B cell (primary cell): ENCODE measurements around the gene UHMK1. TPM values are rescaled to one million over a fixed set of nuclear protein-coding genes. Genes with fewer than 3 reads are reported as not detected.

Source experiments
- ATAC-seq: fragments of 200-7000 bp; cut with Tn5 transposase; one replicate; pipeline ENCODE4 v1.10.0; 2021; ENCODE audit warnings: low read depth, mild to moderate bottlenecking, moderate number of reproducible peaks, moderate library complexity
- CTCF ChIA-PET: fragments of 350-600 bp; sonication (Branson Sonifier 250); formaldehyde crosslinking; loops from one replicate; lab custom pipeline; 2021; ENCODE audit warnings: antibody characterized with exemption, inconsistent platforms; lab: Charles Lee
- POLR2A ChIA-PET: fragments of 350-600 bp; sonication (Branson Sonifier 250); formaldehyde crosslinking; loops from one replicate; lab custom pipeline; 2021; ENCODE audit warnings: antibody characterized with exemption; lab: Charles Lee
- DNase-seq: peaks from one replicate; pipeline ENCODE4 v3.0.0; 2013
- H2AFZ ChIP-seq: 2 replicates; pipeline ENCODE4 v1.6.1; 2012; ENCODE audit warnings: mild to moderate bottlenecking, low read depth, low read length; ENCODE audit not compliant: insufficient read depth, poor library complexity, severe bottlenecking
- H3K27ac ChIP-seq, 2 donors: 1 replicate in 1 of 2; 2 replicates in 1 of 2; pipeline ENCODE4 v1.5.1; 2012 to 2013; ENCODE audit warnings: low read length in 2 of 2, mild to moderate bottlenecking in 2 of 2, moderate library complexity in 1 of 2
- H3K27me3 ChIP-seq, 4 experiments: fragments of 200-600 bp in 1 of 4; sonication (generic) in 1 of 4; replicated peaks in 1 of 4; 1 replicate in 2 of 4; 2 replicates in 2 of 4; pipeline versions ENCODE4 v1.6.1 to v1.7.0; 2013 to 2016; ENCODE audit warnings: low read length in 3 of 4, mild to moderate bottlenecking in 2 of 4, mixed read lengths in 1 of 4, moderate library complexity in 1 of 4; ENCODE audit not compliant: insufficient read depth in 4 of 4, control insufficient read depth in 3 of 4; ENCODE audit errors: control extremely low read depth in 1 of 4
- H3K36me3 ChIP-seq, 2 experiments: replicated peaks in 1 of 2; 1 replicate in 1 of 2; 2 replicates in 1 of 2; pipeline versions ENCODE4 v1.6.1 to v1.7.1; 2013; ENCODE audit warnings: low read length in 1 of 2; ENCODE audit not compliant: insufficient read depth in 2 of 2, control insufficient read depth in 1 of 2; ENCODE audit errors: control extremely low read depth in 1 of 2, extremely low read depth in 1 of 2
- H3K4me1 ChIP-seq, 2 donors: fragments of 200-600 bp in 1 of 2; sonication (generic) in 1 of 2; 1 replicate in 1 of 2; 2 replicates in 1 of 2; pipeline versions ENCODE4 v1.5.1 to v1.6.1; 2013 to 2017; ENCODE audit warnings: low read length in 2 of 2; ENCODE audit not compliant: control insufficient read depth in 2 of 2, insufficient read depth in 2 of 2
- H3K4me2 ChIP-seq: replicated peaks from 2 replicates; pipeline ENCODE3; 2012; ENCODE audit warnings: mild to moderate bottlenecking, low read depth, low read length; ENCODE audit not compliant: poor library complexity, severe bottlenecking
- H3K4me3 ChIP-seq, 5 experiments: fragments of 200-600 bp in 1 of 5; sonication (generic) in 1 of 5; 1 replicate in 3 of 5; 2 replicates in 2 of 5; pipeline versions ENCODE4 v1.5.1 to v1.7.0; 2011 to 2016; ENCODE audit warnings: low read length in 4 of 5, mild to moderate bottlenecking in 4 of 5, low read depth in 2 of 5, control low read depth in 1 of 5, moderate library complexity in 1 of 5; ENCODE audit not compliant: insufficient read depth in 1 of 5; ENCODE audit errors: control extremely low read depth in 1 of 5, extremely low read depth in 1 of 5
- H3K79me2 ChIP-seq: fragments of 200-600 bp; sonication (generic); one replicate; pipeline ENCODE4 v1.6.0; 2016; ENCODE audit warnings: low read length; ENCODE audit not compliant: control insufficient read depth, insufficient read depth
- H3K9ac ChIP-seq: fragments of 200-600 bp; sonication (generic); 2 replicates; pipeline ENCODE4 v1.6.1; 2017; ENCODE audit warnings: mild to moderate bottlenecking, low read length, moderate library complexity
- H3K9me3 ChIP-seq, 3 donors: one replicate each; pipeline versions ENCODE4 v1.6.1 to v1.7.1; 2013; ENCODE audit warnings: low read length in 2 of 3; ENCODE audit not compliant: control insufficient read depth in 2 of 3, insufficient read depth in 1 of 3; ENCODE audit errors: control extremely low read depth in 1 of 3
- H4K20me1 ChIP-seq: 2 replicates; pipeline ENCODE4 v1.6.0; 2012; ENCODE audit warnings: mild to moderate bottlenecking, low read length; ENCODE audit not compliant: insufficient read depth, control insufficient read depth, poor library complexity, severe bottlenecking
- H3K27ac Mint-ChIP-seq: one replicate; pipeline ENCODE4 v1.8.0; 2021; ENCODE audit warnings: mixed read lengths
- H3K27me3 Mint-ChIP-seq: one replicate; pipeline ENCODE4 v1.8.0; 2021; ENCODE audit warnings: mixed read lengths
- H3K4me1 Mint-ChIP-seq: one replicate; pipeline ENCODE4 v1.8.0; 2021; ENCODE audit warnings: mixed read lengths
- H3K4me3 Mint-ChIP-seq: one replicate; pipeline ENCODE4 v1.8.0; 2021; ENCODE audit warnings: mixed read lengths
- H3K9me3 Mint-ChIP-seq: one replicate; pipeline ENCODE4 v1.8.0; 2022; ENCODE audit warnings: mixed read lengths; ENCODE audit not compliant: insufficient read depth
- CTCF ChIP-seq: fragments of 200-600 bp; IDR thresholded peaks from one replicate; pipeline ENCODE4 v1.8.0; 2022; ENCODE audit warnings: antibody characterized with exemption, mild to moderate bottlenecking
- EZH2 ChIP-seq: IDR thresholded peaks from 2 replicates; pipeline ENCODE4 v1.6.1; 2012; ENCODE audit warnings: borderline replicate concordance, low read depth, mild to moderate bottlenecking, moderate library complexity, low read length; ENCODE audit not compliant: insufficient read depth, poor library complexity, severe bottlenecking
- WGBS: methylation state at CpG from one replicate; pipeline ENCODE4 v1.1.5; 2013; ENCODE audit warnings: missing lambda C conversion rate; ENCODE audit not compliant: insufficient coverage; 5-methylcytosine and 5-hydroxymethylcytosine counted together
- intact Hi-C: fragments of 100-400 bp; cut with micrococcal nuclease; formaldehyde crosslinking; loops from one replicate; pipeline ENCODE4 v1.10.0; 2022
- polyA plus RNA-seq: library from polyadenylated mRNA; depleted of rRNA; stranded (reverse); fragments of >200 nt; gene quantifications from 2 replicates; pipeline ENCODE4 v1.2.3, GENCODE V29; 2012
- total RNA-seq, 2 donors: library from RNA; stranded (reverse); fragments of 120-200 nt in 1 of 2; gene quantifications; 1 replicate in 1 of 2; 2 replicates in 1 of 2; pipeline versions ENCODE4 v1.2.3 to v1.2.4, GENCODE V29; 2013 to 2022

Gene UHMK1
- total and polyA plus RNA-seq, 2 donors (not counting 1 experiment from before 2014, with no cell fraction given), result 8.4 to 69.2 TPM

- Mint-ChIP-seq H3K4me1 (peaks cover 37% of the 10 kb centered on the region), H3K27me3 (peaks cover under 1% of the 10 kb centered on the region), H3K4me3 (peak overlapping the region; percentile 98), H3K27ac (peak overlapping the region; percentile 96), H3K9me3 (no peaks in the 10 kb centered on the region)
- Histone ChIP-seq H3K36me3 (peaks cover 8 to 22% of the 10 kb centered on the region in 2 experiments), H3K4me3 (peak overlapping the region; percentile 71 to 95 (median 86)), H3K4me2 (peak overlapping the region; percentile 80), H3K4me1 (peaks cover 15 to 16% of the 10 kb centered on the region in 2 donors), H2AFZ (peak overlapping the region; percentile 84), H3K79me2 (peaks cover 49% of the 10 kb centered on the region), H3K27ac (peak overlapping the region; percentile 89 to 94), H4K20me1 (peaks cover 15% of the 10 kb centered on the region), H3K9me3 (no peaks in the 10 kb centered on the region), H3K9ac (peak overlapping the region; percentile 84), H3K27me3 (no peaks in the 10 kb centered on the region)
- intact Hi-C loops, result loop anchor here (1.0 kb wide), 1 partner anchor 64 kb away; the partner anchor contains the start of gene UAP1
- POLR2A ChIA-PET, result interaction anchor here (1.1 to 1.4 kb wide), 2 partner anchors 63 to 64 kb away, joined by 3 to 4 read pairs; no protein-coding TSS in a partner anchor
- CTCF ChIA-PET, result no interaction called here
- no peak for TF ChIP-seq EZH2
- TF ChIP-seq CTCF, result no peak
- DNase-seq (no peak), ATAC-seq (no peak)
- 62% methylated on average over 10 of the region's 13 CpGs for WGBS
Measured at GRCh38 chr1:162497104-162497722, 405 bp upstream of the UHMK1 start.

GRCh38 chr1:162498496-162498810, 835 bp downstream of the UHMK1 start:
- peak; percentile 13 for ATAC-seq
- intact Hi-C loops, result loop anchor here (1.0 kb wide), 1 partner anchor 32 kb away; no protein-coding TSS in a partner anchor
- Histone ChIP-seq H2AFZ (peak overlapping the region; percentile 84), H3K27ac (peak overlapping the region; percentile 89 to 94), H4K20me1 (peaks cover 15% of the 10 kb centered on the region), H3K36me3 (peaks cover 8 to 30% of the 10 kb centered on the region in 2 experiments), H3K4me3 (peak overlapping the region; percentile 71 to 95 (median 86)), H3K79me2 (peaks cover 53% of the 10 kb centered on the region), H3K4me2 (peak overlapping the region; percentile 80), H3K27me3 (no peaks in the 10 kb centered on the region), H3K4me1 (peaks cover 15 to 16% of the 10 kb centered on the region in 2 donors), H3K9ac (peak overlapping the region; percentile 84), H3K9me3 (no peaks in the 10 kb centered on the region)
- H3K9me3 Mint-ChIP-seq, result no peaks in the 10 kb centered on the region
- peak overlapping the region; percentile 98 for H3K4me3 Mint-ChIP-seq
- H3K27me3 Mint-ChIP-seq, result no peaks in the 10 kb centered on the region
- peak; percentile 64 for DNase-seq
- no CpG with 5 or more reads among the region's 7 CpGs for WGBS
- H3K27ac Mint-ChIP-seq, result peak overlapping the region; percentile 96
- ChIA-PET POLR2A (interaction anchor here (1.1 to 1.4 kb wide), 2 partner anchors 61 to 63 kb away, joined by 3 to 4 read pairs; no protein-coding TSS in a partner anchor), CTCF (interaction anchor here (1.7 kb wide), 1 partner anchor 9 kb away, joined by 4 read pairs; no protein-coding TSS in a partner anchor)
- no peak for TF ChIP-seq EZH2
- no peak for TF ChIP-seq CTCF
- peaks cover 39% of the 10 kb centered on the region for H3K4me1 Mint-ChIP-seq
